Activated B cell treated with CpG ODN at 0.5 μM for 24 hours (primary cell): ENCODE measurements around the gene GLS. TPM values are rescaled to one million over a fixed set of nuclear protein-coding genes. Genes with fewer than 3 reads are reported as not detected.
A peak's percentile ranks its signal among the peaks of the same experiment; 100 is the strongest.

Source experiments
- ATAC-seq: fragments of 200-7000 bp; cut with Tn5 transposase; one replicate; pipeline ENCODE4 v1.10.0; 2021; ENCODE audit warnings: low read depth, mild to moderate bottlenecking, moderate library complexity
- CTCF ChIA-PET: fragments of 350-600 bp; sonication (Branson Sonifier 250); formaldehyde crosslinking; loops from one replicate; lab custom pipeline; 2021; ENCODE audit warnings: antibody characterized with exemption; lab: Charles Lee
- POLR2A ChIA-PET: fragments of 350-600 bp; sonication (Branson Sonifier 250); formaldehyde crosslinking; loops from one replicate; lab custom pipeline; 2021; ENCODE audit warnings: antibody characterized with exemption; lab: Charles Lee
- DNase-seq: peaks from one replicate; pipeline ENCODE4 v3.0.0; 2022
- H3K27ac Mint-ChIP-seq: one replicate; pipeline ENCODE4 v1.8.0; 2020; ENCODE audit warnings: mixed read lengths
- H3K27me3 Mint-ChIP-seq: one replicate; pipeline ENCODE4 v1.8.0; 2021; ENCODE audit warnings: mixed read lengths
- H3K36me3 Mint-ChIP-seq: one replicate; pipeline ENCODE4 v1.8.0; 2021; ENCODE audit warnings: low read depth, mixed read lengths
- H3K4me1 Mint-ChIP-seq: one replicate; pipeline ENCODE4 v1.8.0; 2021; ENCODE audit warnings: mixed read lengths
- H3K4me3 Mint-ChIP-seq: one replicate; pipeline ENCODE4 v1.8.0; 2020; ENCODE audit warnings: mild to moderate bottlenecking, mixed read lengths
- H3K9me3 Mint-ChIP-seq: one replicate; pipeline ENCODE4 v1.8.0; 2020; ENCODE audit warnings: mixed read lengths
- CTCF ChIP-seq: fragments of 200-600 bp; IDR thresholded peaks from one replicate; pipeline ENCODE4 v1.8.0; 2022; ENCODE audit warnings: antibody characterized with exemption, mild to moderate bottlenecking
- intact Hi-C: fragments of 100-400 bp; cut with micrococcal nuclease; formaldehyde crosslinking; loops from one replicate; pipeline ENCODE4 v1.15.1; 2024
- total RNA-seq: library from RNA; stranded (reverse); gene quantifications from 2 replicates; pipeline ENCODE4 v1.2.3, GENCODE V29; 2022

Gene GLS
- total RNA-seq, 1 donor from 2014 or later: 255 TPM

GRCh38 chr2:190889175-190889943 is 8.7 kb downstream of the GLS start:
- no peak for DNase-seq
- H3K27me3 Mint-ChIP-seq: no peaks in the 10 kb centered on the region
- POLR2A ChIA-PET: interaction anchor here (1.2 to 6.1 kb wide), 2 partner anchors 8 to 39 kb away, joined by 5 to 95 read pairs; partner anchors contain the start of gene GLS
- CTCF ChIA-PET: interaction anchor here (0.6 to 4.1 kb wide), 2 partner anchors 39 to 185 kb away, joined by 3 to 23 read pairs; no protein-coding TSS in a partner anchor
- H3K4me3 Mint-ChIP-seq: peak overlapping the region; percentile 30
- H3K4me1 Mint-ChIP-seq: peaks cover 83% of the 10 kb centered on the region
- no peak for TF ChIP-seq CTCF
- ATAC-seq: no peak
- H3K9me3 Mint-ChIP-seq: no peaks in the 10 kb centered on the region
- H3K27ac Mint-ChIP-seq: peak overlapping the region; percentile 74
- intact Hi-C loops: loop anchor here (10.0 kb wide), 1 partner anchor 265 kb away; the partner anchor contains the start of gene STAT4
- peaks cover 30% of the 10 kb centered on the region for H3K36me3 Mint-ChIP-seq

- ChIA-PET CTCF (interaction anchor here (4.1 kb wide), 1 partner anchor 41 kb away, joined by 23 read pairs; no protein-coding TSS in a partner anchor), POLR2A (interaction anchor here (0.8 to 6.1 kb wide), 3 partner anchors 10 to 41 kb away, joined by 3 to 95 read pairs (median 8); partner anchors contain the start of gene GLS)
- H3K27ac Mint-ChIP-seq: peak overlapping the region; percentile 92
- intact Hi-C loops: loop anchor here (1.0 to 5.0 kb wide), 3 partner anchors 9 to 36 kb away; no protein-coding TSS in a partner anchor
- no peak for TF ChIP-seq CTCF
- H3K4me1 Mint-ChIP-seq: peaks cover 68% of the 10 kb centered on the region
- peaks cover 38% of the 10 kb centered on the region for H3K36me3 Mint-ChIP-seq
- DNase-seq (no peak), ATAC-seq (peak; percentile 75)
- H3K27me3 Mint-ChIP-seq: no peaks in the 10 kb centered on the region
- peak overlapping the region; percentile 70 for H3K4me3 Mint-ChIP-seq
- no peaks in the 10 kb centered on the region for H3K9me3 Mint-ChIP-seq
These were observed 10.8 kb downstream of the GLS start for GRCh38 chr2:190891372-190891771.

GRCh38 chr2:190891889-190892288 is 11.3 kb downstream of the GLS start:
- H3K36me3 Mint-ChIP-seq: peaks cover 44% of the 10 kb centered on the region
- peak overlapping the region; percentile 33 for H3K4me3 Mint-ChIP-seq
- H3K27me3 Mint-ChIP-seq: no peaks in the 10 kb centered on the region
- DNase-seq (no peak), ATAC-seq (no peak)
- no peak for TF ChIP-seq CTCF
- no peaks in the 10 kb centered on the region for H3K9me3 Mint-ChIP-seq
- H3K27ac Mint-ChIP-seq: peak overlapping the region; percentile 60
- POLR2A ChIA-PET: interaction anchor here (2.6 to 6.1 kb wide), 2 partner anchors 10 to 42 kb away, joined by 8 to 95 read pairs; partner anchors contain the start of gene GLS
- CTCF ChIA-PET: interaction anchor here (1.6 to 4.1 kb wide), 3 partner anchors 10 to 42 kb away, joined by 4 to 23 read pairs (median 11); no protein-coding TSS in a partner anchor
- H3K4me1 Mint-ChIP-seq: peaks cover 63% of the 10 kb centered on the region
- intact Hi-C loops: loop anchor here (1.0 to 5.0 kb wide), 3 partner anchors 10 to 35 kb away; no protein-coding TSS in a partner anchor

- intact Hi-C loops: loop anchor here (5.0 kb wide), 1 partner anchor 34 kb away; no protein-coding TSS in a partner anchor
- Mint-ChIP-seq H3K27ac (no peak overlapping the region), H3K27me3 (no peaks in the 10 kb centered on the region), H3K4me3 (no peak overlapping the region), H3K36me3 (peaks cover 51% of the 10 kb centered on the region), H3K4me1 (peaks cover 52% of the 10 kb centered on the region), H3K9me3 (no peaks in the 10 kb centered on the region)
- ChIA-PET CTCF (interaction anchor here (1.6 to 1.9 kb wide), 2 partner anchors 12 to 43 kb away, joined by 4 to 11 read pairs; no protein-coding TSS in a partner anchor), POLR2A (interaction anchor here (2.6 to 6.1 kb wide), 2 partner anchors 12 to 43 kb away, joined by 8 to 95 read pairs; partner anchors contain the start of gene GLS)
- no peak for ATAC-seq
- no peak for TF ChIP-seq CTCF
- DNase-seq: no peak
These were observed 12.5 kb downstream of the GLS start for GRCh38 chr2:190893157-190893556.

- no peak for TF ChIP-seq CTCF
- H3K27me3 Mint-ChIP-seq: no peaks in the 10 kb centered on the region
- H3K27ac Mint-ChIP-seq: no peak overlapping the region
- ATAC-seq (no peak), DNase-seq (no peak)
- H3K9me3 Mint-ChIP-seq: no peaks in the 10 kb centered on the region
- ChIA-PET CTCF (no interaction called here), POLR2A (no interaction called here)
- no peak overlapping the region for H3K4me3 Mint-ChIP-seq
- H3K4me1 Mint-ChIP-seq: peaks cover 22% of the 10 kb centered on the region
- intact Hi-C loops: no loop called here
- peaks cover 43% of the 10 kb centered on the region for H3K36me3 Mint-ChIP-seq
These were observed 15.9 kb downstream of the GLS start for GRCh38 chr2:190896477-190896876.
